SKM-1 treated with dmso at 0.1 percent for 144 hours (cell line): Measurements from ENCODE around the gene SELENBP1.
"Not testable (repeated sequence)": the region's sequence is repeated elsewhere in the genome, so short reads cannot be mapped to it uniquely, and the experiment has no call there.

Experiments
- DNase-seq: peaks from one replicate; lab custom pipeline; 2025; ENCODE audit not compliant: unreplicated experiment; lab: John Stamatoyannopoulos, UW

The SELENBP1 gene

DNA sequence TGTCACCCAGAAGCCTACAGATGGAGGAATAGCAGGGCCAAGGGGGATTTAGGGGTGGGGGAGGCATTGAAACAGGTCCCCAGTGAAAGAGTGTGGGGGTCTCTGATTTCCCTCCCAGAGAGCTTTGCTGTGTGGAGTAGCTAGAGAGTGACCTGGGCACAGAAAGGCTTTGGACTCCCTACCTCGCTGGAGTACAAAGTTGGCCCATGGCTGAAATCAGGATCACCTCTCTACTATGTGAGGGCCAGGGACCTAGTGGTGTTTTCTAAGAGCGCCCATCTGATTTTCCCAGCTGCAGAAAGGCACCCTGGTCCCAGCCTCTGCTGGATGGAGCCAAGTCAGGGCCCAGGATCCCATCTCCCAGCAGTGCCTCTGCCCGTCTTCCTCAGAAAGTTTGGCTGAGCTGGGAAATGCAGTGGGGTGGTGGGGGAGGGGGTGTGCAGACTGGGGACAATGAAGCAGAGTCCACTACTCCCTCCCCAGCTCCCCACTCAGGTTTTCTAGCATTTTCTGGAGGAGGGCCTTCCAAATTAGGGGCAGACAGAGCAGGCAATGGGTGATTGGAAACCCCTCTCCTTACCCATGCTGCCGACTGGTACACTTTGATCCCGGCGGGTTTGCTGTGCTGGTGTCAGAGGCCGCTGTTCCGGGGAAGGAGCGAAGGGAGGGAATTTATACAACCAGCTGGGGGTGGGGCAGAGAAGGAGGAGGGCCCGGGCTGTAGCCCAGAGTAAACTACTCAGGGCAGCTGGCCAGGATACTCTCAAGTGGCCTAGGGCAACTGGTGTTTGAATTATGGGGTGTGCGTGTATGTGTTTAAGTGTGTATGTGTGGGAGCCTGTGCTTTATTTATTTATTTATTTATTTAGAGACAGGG, at the start of gene SELENBP1:
TSS of gene SELENBP1 (minus strand) at position 648 of the 877 bp plus-strand sequence. CDS start at position 584, 64 bp downstream.
- no peak for DNase-seq

DNA sequence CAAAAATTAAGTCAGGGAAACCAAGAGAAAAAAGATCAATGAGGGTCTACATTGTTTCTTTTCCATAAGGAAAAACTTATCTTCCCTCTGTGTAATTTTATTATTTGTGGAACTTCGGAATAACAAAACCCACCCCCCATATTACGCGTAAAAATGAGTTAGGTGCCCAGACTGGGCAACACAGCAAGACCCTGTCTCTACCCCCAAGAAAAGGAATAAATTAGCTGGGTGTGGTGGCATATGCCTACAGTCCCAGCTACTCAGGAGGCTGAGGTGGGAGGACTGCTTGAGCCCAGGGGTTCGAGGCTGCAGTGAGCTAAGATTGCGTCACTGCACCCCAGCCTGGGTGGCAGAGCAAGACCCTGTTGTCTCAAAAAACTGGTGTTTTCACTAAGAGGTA, 47.3 kb upstream of the SELENBP1 start:
- no peak for DNase-seq

DNA sequence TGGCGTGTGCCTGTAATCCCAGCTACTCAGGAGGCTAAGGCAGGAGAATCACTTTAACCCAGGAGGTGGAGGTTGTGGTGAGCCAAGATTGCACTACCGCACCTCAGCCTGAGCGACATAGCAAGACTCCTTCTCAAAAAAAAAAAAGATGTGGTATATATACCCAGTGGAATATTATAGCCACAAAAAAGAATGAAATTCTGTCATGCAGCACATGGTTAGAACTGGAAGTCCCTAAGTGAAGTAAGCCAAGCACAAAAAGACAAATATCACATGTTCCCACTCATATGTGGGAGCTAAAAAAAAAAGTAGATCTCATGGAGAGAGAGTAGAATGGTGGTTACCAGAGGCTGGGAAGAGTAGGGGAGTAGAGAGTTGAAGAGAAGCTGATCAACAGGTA, 45.6 kb upstream of the SELENBP1 start:
- DNase-seq = no peak

DNA sequence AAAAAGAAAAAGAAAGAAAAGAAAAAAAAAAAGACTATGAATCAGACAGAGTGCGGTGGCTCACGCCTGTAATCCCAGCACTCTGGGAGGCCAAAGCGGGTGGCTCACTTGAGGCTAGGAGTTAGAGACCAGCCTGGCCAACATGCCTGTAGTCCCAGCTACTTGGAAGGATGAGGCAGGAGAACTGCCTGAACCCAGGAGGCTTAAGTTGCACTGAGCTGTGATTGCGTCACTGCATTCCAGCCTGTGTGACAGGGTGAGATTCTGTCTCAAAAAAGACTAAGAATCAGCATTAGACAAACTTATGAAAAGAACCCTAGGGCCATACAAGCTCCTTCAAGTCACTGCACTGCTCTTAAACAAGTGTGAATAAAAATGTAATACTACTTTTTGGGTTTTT, 43.7 kb upstream of the SELENBP1 start:
- no peak for DNase-seq

DNA sequence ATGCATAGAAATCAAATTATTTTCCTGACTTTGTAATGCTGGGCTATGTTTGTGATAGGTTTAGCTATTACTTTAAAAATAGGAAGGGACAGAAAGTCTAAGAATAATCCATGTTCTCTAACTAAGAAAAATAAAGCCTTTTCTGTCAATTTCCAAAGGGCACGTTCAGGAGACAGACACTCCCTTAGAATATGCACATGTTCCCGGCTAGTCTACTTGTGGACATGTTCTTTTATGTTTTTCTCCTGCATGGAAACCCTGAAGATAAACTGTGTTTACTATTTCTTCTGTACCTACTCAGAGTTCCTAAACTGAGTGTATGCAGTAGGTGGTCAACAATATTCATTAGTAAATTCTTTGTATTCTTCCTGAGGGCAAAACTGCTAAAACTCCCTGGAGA, 39.4 kb upstream of the SELENBP1 start:
- DNase-seq = no peak

- DNase-seq = no peak
These were observed 36.4 kb upstream of the SELENBP1 start for GRCh38 chr1:151408891-151409290.

DNA sequence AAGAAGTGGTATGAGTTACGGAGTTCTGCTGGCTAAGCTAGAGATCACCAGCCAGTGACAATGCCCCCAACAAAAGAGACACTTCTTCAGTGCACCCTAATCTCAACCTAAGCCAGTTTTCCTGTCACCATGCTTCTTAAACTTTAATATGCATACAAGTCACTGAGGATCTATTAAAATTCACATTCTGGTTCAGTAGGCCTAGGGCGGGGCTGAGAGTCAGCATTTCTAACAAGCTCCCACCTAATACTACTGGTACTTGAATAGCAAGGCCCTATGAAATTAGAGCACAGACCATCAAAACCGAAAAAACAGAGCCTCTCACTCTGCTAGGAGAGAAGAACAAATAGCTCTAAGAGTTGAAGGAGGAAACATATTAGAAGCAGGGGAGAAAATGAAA, 34.8 kb upstream of the SELENBP1 start:
- DNase-seq = no peak

DNA sequence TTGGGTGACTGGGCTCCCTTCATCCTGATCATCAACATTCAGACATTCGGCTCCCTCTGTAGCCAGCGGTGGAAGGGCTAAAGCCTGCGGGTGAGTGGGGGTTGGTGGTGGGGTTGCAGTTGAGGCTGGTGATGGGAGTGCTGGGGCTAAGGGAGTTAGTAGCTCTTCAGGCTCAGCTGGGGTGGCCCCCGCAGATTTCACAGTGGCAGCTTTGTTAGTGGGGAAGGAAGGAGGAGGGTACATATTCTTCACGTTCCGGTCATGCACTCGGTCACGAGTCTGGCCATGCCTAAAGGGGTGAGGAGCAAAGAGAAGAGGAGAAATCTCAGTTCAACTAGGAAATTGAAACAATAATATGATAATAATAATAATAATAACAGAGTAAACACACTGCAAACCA, 33.7 kb upstream of the SELENBP1 start:
- no peak for DNase-seq

GRCh38 chr1:151405187-151405951, 32.9 kb upstream of the SELENBP1 start:
- no peak for DNase-seq

- no peak for DNase-seq
These were observed 31.1 kb upstream of the SELENBP1 start for GRCh38 chr1:151403612-151404011.

- no peak for DNase-seq
These were observed 30.3 kb upstream of the SELENBP1 start for GRCh38 chr1:151402764-151403163.

DNA sequence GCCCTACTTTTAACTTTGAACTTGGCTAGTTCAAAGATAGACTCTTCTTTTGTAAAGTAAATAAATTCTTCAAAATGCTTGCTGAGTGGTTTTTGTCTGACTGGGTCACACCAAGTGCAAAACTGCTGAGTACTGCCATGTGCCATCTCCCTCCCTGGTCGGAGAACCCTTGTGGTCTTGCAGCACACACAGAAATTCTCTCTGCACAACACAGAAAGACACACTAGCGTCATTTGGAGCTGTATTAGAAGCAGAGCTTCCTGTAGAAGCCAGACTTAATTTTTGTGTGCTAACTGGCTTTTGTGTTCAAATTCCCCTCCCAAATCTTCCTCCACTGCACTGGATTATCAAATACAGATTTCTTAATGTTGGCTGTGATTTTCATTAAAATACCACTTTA, 29.4 kb upstream of the SELENBP1 start:
- DNase-seq = no peak

GRCh38 chr1:151401125-151401788, 28.8 kb upstream of the SELENBP1 start:
- no peak for DNase-seq

GRCh38 chr1:151399324-151400171, 27.0 kb upstream of the SELENBP1 start, which contains the start of gene PSMB4:
Gene PSMB4 (plus strand): TSS chr1:151399573. CDS start chr1:151399588, 15 bp downstream.
- DNase-seq = peak; percentile 99

DNA sequence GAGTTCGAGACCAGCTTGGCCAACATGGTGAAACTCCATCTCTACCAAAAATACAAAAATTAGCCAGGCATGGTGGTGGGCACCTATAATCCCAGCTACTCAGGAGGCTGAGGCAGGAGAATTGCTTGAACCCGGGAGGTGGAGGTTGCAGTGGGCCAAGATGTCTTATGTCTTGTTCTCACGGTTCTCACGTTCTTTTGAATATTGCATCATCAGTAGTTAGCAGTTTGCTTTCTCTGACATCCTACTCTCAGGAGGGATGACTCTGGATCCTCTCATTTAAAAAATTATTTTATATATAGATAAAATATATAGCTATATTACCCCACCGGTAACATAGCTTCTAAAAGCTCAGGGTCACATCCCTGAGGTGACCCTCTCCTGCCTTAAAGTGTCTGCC, 23.8 kb upstream of the SELENBP1 start:
- not testable (repeated sequence) for DNase-seq

DNA sequence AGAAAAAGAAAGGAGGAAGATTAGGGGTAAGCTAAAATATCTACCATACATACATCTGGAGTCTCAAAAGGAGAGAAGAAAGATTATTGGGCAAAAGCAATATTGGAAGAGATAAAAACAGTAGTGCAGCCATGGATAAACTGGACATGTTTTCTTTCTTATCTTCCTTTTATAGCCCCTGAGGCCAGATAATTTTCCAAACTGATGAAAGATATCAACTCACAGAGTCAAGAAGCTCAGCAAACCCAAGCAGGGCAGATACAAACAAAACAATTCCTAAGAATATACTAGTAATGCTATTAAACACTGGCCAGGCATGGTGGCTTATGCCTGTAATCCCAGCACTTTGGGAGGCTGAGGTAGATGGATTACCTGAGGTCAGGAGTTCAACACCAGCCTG, 21.1 kb upstream of the SELENBP1 start:
- no peak for DNase-seq

DNA sequence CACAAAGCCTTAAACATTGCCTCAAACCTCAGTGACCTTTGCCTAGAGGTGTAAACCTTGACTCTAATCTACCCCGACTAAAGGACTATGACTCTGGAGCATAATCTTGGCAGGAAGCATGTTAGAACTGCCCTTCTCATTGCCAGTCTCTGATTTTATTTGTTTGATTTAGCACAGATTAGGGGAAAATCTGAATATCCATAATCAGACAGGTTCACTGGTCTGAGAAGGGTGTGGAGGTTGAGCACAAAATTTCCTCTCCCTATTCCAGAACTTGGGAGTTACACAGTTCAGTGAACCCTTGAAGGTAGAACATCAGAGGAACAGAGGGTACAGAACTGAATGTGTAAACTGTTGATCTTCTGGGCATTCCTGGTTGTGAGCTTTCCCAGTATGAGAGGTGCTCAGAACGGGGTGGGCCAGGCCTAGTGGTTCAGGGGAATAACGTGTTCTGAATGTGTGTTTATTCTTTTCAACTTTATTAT, 18.6 kb upstream of the SELENBP1 start:
- no peak for DNase-seq

GRCh38 chr1:151390221-151391078, 17.9 kb upstream of the SELENBP1 start:
- not testable (repeated sequence) for DNase-seq

- DNase-seq = no peak
These were observed 13.5 kb upstream of the SELENBP1 start for GRCh38 chr1:151386002-151386401.
